Activated naive CD4-positive, alpha-beta T cell treated with anti-CD3 and anti-CD28 coated beads, Interleukin-2, amount 10 ng/mL, durations not matched to agents 7 days and 5 days (primary cell): ENCODE data around the gene PPY.
"Not testable (repeated sequence)": the region's sequence is repeated elsewhere in the genome, so short reads cannot be mapped to it uniquely, and the experiment has no call there.

Source experiments
- CTCF ChIA-PET: fragments of 350-600 bp; sonication (Branson Sonifier 250); formaldehyde crosslinking; loops from one replicate; lab custom pipeline; 2021; ENCODE audit warnings: antibody characterized with exemption; lab: Charles Lee
- DNase-seq: peaks from one replicate; pipeline ENCODE4 v3.0.0-alpha.2; 2020
- H3K27ac Mint-ChIP-seq: one replicate; pipeline ENCODE4 v1.8.0; 2021; ENCODE audit warnings: mild to moderate bottlenecking, moderate library complexity, mixed read lengths
- H3K27me3 Mint-ChIP-seq: one replicate; pipeline ENCODE4 v1.8.0; 2021; ENCODE audit warnings: mild to moderate bottlenecking, mixed read lengths
- H3K36me3 Mint-ChIP-seq: one replicate; pipeline ENCODE4 v1.8.0; 2021; ENCODE audit warnings: mixed read lengths
- H3K4me1 Mint-ChIP-seq: one replicate; pipeline ENCODE4 v1.8.0; 2021; ENCODE audit warnings: mixed read lengths
- H3K4me3 Mint-ChIP-seq: one replicate; pipeline ENCODE4 v1.8.0; 2021; ENCODE audit warnings: mild to moderate bottlenecking, moderate library complexity, mixed read lengths
- H3K9me3 Mint-ChIP-seq: one replicate; pipeline ENCODE4 v1.8.0; 2021; ENCODE audit warnings: mixed read lengths

Gene PPY

DNA sequence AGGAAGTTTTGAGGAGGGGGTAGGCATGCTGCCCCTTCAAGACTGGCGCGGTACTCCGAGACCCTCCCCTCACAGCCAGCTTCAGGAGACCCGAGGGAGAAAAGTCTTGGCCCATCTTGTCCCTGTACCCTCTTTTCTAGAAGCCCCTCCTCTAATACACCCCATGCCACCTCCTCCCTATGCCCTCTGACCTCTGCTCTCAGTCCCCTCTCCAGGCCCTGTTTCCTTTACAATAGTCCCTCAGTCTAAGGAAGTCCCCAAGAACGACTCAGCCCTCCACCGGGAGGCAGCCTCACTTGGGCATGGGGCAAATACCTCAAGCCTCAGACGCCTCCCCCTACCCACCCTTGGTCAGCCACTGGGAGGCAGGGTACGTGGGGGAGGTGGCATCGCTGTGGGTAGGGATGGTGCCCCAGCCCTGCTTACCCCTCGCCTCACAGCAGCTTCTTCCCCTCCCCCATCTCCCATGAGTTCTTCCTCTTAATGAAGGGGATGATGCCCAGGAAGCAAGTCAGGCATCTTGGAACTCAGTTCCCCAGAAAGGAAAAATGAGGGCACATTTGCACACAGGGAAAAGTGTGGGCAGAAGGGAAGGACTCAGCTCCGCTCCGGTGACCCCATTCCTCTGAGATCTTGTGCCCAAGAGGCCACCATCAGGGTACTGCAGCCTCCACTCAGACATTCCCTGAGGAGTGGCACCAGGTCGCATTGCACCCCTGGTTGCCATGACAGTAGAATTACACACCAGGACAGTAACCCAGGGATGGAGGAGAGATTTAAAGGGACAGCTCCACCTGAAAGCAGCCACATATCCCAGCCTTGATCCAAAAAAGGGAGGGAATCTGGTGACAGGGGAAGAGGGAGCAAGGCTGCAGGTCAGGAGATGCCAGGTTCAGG lies 41.2 kb downstream of the PPY start:
- H3K27ac Mint-ChIP-seq, result no peak overlapping the region
- H3K4me3 Mint-ChIP-seq, result peak overlapping the region; percentile 74
- H3K36me3 Mint-ChIP-seq, result no peaks in the 10 kb centered on the region
- H3K27me3 Mint-ChIP-seq, result peaks cover 82% of the 10 kb centered on the region
- DNase-seq, result no peak
- peaks cover 18% of the 10 kb centered on the region for H3K4me1 Mint-ChIP-seq
- CTCF ChIA-PET, result interaction anchor here (1.1 to 6.3 kb wide), 3 partner anchors 22 to 140 kb away, joined by 4 to 31 read pairs (median 7); no protein-coding TSS in a partner anchor
- no peaks in the 10 kb centered on the region for H3K9me3 Mint-ChIP-seq

DNA sequence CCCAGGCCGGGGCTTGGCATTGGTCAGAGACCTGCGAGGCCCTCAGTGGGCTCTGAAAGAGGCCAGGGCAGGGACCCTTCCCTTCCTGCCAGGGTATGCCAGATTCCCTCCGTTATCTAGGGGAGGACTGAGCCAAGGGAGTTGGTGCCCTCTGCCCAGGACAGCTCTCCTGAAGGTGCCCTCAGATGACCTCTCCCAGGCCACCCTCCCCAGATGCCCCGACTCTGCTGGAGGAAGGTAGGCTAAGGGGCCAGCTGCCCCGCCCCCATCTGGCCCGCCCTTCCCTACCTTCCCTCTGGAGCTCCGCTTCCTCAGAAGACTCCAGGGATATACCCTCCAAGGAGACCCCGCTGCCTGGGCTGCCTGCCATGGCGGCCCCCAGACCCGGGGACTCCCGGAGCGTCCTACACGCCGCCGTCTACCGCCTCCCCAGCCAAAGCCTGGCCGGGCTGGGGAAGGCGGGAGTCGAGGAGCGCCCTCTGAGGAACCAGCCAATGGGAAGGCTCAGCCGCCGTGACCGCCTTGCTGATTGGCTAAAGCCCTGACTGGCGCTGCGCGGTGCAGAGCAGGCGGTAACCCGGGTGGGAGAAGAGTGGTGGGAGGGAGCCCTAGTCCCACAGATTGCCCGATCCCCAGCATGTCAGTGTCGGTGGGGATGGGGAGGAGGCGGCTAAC lies 42.0 kb downstream of the PPY start:
- CTCF ChIA-PET, result interaction anchor here (0.5 to 6.3 kb wide), 3 partner anchors 21 to 141 kb away, joined by 3 to 31 read pairs (median 7); no protein-coding TSS in a partner anchor
- Mint-ChIP-seq H3K9me3 (no peaks in the 10 kb centered on the region), H3K27me3 (peaks cover 78% of the 10 kb centered on the region), H3K36me3 (no peaks in the 10 kb centered on the region), H3K4me3 (peak overlapping the region; percentile 74), H3K27ac (no peak overlapping the region), H3K4me1 (peaks cover 16% of the 10 kb centered on the region)
- DNase-seq, result peak; percentile 92

GRCh38 chr17:43898446-43898845 lies 43.8 kb downstream of the PPY start:
- peaks cover 16% of the 10 kb centered on the region for H3K4me1 Mint-ChIP-seq
- no peak overlapping the region for H3K27ac Mint-ChIP-seq
- CTCF ChIA-PET, result interaction anchor here (0.6 to 6.3 kb wide), 2 partner anchors 19 to 584 kb away, joined by 3 to 31 read pairs; no protein-coding TSS in a partner anchor
- no peak overlapping the region for H3K4me3 Mint-ChIP-seq
- no peaks in the 10 kb centered on the region for H3K9me3 Mint-ChIP-seq
- no peaks in the 10 kb centered on the region for H3K36me3 Mint-ChIP-seq
- DNase-seq, result no peak
- H3K27me3 Mint-ChIP-seq, result peaks cover 59% of the 10 kb centered on the region

- Mint-ChIP-seq H3K36me3 (no peaks in the 10 kb centered on the region), H3K9me3 (no peaks in the 10 kb centered on the region), H3K27me3 (peaks cover 54% of the 10 kb centered on the region), H3K27ac (no peak overlapping the region), H3K4me1 (peaks cover 16% of the 10 kb centered on the region), H3K4me3 (no peak overlapping the region)
- DNase-seq, result no peak
- CTCF ChIA-PET, result interaction anchor here (1.0 to 6.3 kb wide), 2 partner anchors 18 to 20 kb away, joined by 3 to 31 read pairs; no protein-coding TSS in a partner anchor
Measured at GRCh38 chr17:43897831-43898230, 44.4 kb downstream of the PPY start.

DNA sequence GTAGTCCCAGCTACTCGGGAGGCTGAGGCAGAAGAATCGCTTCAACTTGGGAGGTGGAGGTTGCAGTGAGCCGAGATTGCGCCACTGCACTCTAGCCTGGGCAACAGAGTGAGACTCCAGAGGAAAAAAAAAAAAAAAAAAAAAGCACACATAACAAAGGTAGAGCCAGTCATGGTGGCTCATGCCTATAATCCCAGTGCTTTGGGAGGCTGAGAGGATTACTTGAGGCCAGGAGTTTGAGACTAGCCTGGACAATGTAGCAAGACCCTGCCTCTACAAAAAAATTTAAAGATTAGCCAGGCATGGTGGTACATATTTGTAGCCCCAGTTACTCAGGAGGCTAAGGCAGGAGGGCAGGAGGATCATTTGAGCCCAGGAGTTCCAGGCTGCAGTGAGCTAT lies 47.8 kb downstream of the PPY start:
- not testable (repeated sequence) for H3K9me3 Mint-ChIP-seq, DNase-seq, H3K27ac Mint-ChIP-seq, H3K4me1 Mint-ChIP-seq, H3K4me3 Mint-ChIP-seq, H3K36me3 Mint-ChIP-seq
- peaks cover 32% of the 10 kb centered on the region for H3K27me3 Mint-ChIP-seq
- CTCF ChIA-PET, result interaction anchor here (1.4 to 1.8 kb wide), 2 partner anchors 16 kb away, joined by 4 to 16 read pairs; no protein-coding TSS in a partner anchor

DNA sequence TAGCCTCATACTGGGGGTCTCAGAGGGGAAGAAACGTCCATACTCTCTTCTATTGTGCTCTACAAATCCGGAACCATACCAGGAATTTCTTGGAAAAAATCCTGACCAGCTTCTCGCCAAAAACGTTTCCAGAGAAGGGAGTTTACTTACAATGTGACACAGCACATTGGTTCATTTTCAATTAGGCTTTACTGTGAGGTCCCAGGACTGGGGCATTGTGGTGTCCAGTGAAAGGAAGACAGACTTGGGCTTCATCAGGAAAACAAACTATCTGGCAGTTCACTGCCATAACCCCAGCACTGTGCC lies 49.7 kb downstream of the PPY start:
- CTCF ChIA-PET, result interaction anchor here (1.4 to 3.0 kb wide), 2 partner anchors 12 to 15 kb away, joined by 4 to 10 read pairs; no protein-coding TSS in a partner anchor
- Mint-ChIP-seq H3K36me3 (no peaks in the 10 kb centered on the region), H3K9me3 (no peaks in the 10 kb centered on the region), H3K4me1 (no peaks in the 10 kb centered on the region), H3K27ac (no peak overlapping the region), H3K27me3 (peaks cover 22% of the 10 kb centered on the region), H3K4me3 (no peak overlapping the region)
- DNase-seq, result no peak

DNA sequence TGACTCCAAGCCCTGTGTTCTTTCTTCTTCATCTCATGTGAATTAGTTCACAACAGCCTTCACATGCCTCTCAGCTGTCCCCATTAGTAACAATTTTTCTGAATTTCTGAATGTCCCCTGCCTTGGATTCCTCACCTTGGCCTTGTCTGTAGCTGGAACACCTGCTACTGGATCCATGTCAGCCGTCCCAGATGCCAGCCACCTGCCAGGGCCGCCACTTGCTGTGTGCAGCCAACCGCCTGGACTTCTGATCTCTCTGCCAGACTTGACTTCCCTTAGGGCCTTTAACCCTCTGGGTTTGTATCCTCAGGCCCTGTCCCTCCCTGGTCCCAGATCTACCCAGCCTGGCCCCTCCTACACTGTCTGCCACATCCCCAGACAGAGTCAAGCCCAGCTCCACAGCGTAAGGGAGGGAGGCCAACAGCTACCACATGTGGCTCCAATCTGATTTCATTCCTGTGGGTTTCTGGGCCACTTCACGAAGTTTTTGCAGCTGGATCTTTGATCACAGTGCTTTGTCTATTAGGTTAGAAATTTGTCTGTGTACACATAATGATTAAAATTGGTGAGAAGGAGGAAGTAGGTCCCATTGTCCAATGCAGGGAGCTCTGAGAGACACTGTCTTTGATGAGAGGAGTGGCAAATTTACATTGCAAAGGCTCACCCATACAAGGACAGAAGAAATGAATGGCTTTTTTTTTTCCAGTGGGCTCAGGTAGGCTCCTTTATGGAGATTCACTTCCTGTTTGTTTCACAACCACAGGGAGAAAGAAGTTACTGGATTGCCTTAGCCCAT lies 50.2 kb downstream of the PPY start:
- H3K4me1 Mint-ChIP-seq, result no peaks in the 10 kb centered on the region
- DNase-seq, result no peak
- CTCF ChIA-PET, result interaction anchor here (0.8 to 3.0 kb wide), 3 partner anchors 12 to 15 kb away, joined by 3 to 10 read pairs (median 4); no protein-coding TSS in a partner anchor
- no peaks in the 10 kb centered on the region for H3K9me3 Mint-ChIP-seq
- H3K27ac Mint-ChIP-seq, result no peak overlapping the region
- H3K4me3 Mint-ChIP-seq, result no peak overlapping the region
- no peaks in the 10 kb centered on the region for H3K36me3 Mint-ChIP-seq
- H3K27me3 Mint-ChIP-seq, result peaks cover 19% of the 10 kb centered on the region
